Fibroblast of skin of left quadriceps (primary cell): ENCODE measurements around the gene RYR3.

ENCODE experiments used
- DNase-seq, 2 experiments: peaks; one replicate each; pipeline ENCODE4 v3.0.0-alpha.2; 2013; ENCODE audit warnings: low read depth in 2 of 2

RYR3 gene

DNA sequence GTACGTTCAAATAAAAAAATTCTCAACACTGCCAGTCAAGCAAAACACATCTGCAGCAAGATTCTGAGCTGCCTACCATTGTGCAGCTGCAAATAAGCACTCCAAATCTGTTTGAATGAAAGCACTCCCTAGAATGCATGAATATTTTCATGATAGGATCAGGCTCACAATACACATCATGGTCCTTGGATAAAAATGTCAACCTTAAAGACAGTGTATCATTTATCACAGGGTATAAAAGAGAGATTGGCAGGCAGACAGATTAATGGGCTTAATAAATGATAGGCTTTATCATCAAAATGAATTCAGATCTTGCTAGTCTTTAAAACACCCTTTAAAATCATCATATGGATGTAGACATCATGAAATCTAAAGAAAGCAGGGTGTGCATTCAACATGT is 9.2 kb downstream of the RYR3 start:
- DNase-seq: no peak

DNA sequence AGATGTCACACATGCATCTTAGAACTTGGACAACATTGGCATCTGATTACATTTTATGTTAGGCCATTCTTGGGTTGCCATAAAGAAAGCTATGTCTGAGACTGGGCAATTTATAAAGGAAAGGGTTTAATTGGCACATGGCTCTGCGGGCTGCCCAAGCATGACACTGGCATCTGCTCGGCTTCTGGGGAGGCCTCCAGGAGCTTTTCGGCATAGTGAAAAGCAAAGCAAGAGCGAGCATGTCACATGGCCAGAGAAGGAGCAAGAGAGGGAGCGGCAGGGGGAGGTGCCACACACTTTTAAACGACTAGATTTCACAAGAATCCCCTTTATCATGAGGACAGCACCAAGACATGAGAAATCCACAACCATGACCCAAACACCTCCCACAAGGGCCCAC is 11.3 kb downstream of the RYR3 start:
- no peak for DNase-seq

DNA sequence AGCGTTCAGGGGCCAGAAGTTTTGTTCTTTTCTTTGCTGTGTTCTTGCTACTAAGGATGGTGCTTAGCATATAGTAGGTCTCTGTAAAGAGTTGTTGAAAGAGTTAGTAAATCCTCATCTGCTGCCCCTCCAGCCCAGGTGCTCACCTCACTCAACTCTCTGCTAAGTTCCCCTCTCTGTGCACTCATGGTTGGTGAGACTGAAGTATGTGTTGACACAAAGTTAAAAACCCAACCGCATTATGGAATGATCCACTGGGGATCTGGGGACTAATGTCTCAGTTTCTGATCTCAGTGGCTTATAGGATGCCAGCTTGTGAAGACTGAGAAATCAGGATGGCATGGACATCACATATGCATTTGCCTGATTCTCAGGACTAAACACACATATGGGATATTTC is 13.8 kb downstream of the RYR3 start:
- no peak for DNase-seq

GRCh38 chr15:33326908-33327307 is 16.1 kb downstream of the RYR3 start:
- no peak for DNase-seq

DNA sequence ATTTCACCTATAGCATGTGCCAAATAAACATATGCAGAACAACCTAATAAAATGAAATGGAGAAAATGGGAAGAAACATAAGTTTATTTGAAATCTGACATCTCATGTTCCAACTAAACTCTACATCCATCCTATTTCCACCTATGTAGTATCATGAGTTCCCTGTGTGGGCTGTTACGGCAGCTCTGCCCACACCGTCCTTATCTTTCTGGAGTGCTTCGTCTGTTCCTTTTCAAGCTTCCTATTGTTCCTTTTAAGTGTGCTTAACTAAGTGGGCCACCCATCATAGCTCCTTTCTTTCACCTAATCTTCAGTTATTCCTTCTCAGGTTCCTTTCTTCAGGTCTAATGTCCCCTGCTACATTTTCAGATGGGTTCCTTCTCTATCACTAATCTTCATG is 17.3 kb downstream of the RYR3 start:
- no peak for DNase-seq

DNA sequence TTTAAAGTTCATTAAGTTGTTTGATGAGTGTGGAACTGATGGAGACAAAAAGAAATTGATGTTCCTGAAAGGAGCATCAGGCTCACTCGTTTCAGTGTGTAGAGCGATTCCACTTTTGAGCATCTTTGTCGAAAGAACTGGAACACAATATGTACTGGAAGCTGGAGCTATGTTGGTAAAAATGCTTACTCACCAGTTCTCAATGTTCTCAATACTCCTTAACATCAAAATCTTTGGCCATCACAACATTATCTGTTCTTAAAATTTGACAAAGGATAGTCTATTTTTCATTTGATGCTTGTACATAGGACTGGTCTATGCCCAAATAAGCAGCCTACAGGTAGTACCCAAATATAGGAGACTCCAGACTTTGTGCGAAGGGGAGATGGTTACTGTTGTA is 18.7 kb downstream of the RYR3 start:
- DNase-seq: no peak

- no peak for DNase-seq
Observed at GRCh38 chr15:33330931-33331330, 20.2 kb downstream of the RYR3 start.

- DNase-seq: no peak
Observed at GRCh38 chr15:33341953-33342352, 31.2 kb downstream of the RYR3 start.

DNA sequence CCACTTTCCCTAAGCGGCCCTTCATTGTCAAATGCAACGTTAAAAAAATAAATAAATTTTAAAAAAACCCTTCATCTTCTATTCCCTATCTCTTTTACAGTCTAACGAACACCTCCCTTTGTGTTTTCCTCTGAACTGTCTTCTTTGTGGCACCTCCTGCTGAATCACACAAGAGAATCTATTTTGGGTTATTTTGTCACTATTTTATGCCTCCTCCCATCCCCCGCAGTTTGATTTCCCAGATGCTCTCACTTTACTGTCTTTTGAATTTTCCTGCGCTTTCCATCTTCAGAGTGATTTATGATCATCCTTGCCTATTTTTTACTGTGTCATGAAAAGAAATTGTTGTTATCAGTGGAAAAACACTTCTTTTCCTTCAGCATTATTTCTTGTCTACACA is 32.5 kb downstream of the RYR3 start:
- no peak for DNase-seq

GRCh38 chr15:33344111-33344510 is 33.3 kb downstream of the RYR3 start:
- DNase-seq: no peak

- DNase-seq: no peak
Observed at GRCh38 chr15:33344530-33344929, 33.8 kb downstream of the RYR3 start.

DNA sequence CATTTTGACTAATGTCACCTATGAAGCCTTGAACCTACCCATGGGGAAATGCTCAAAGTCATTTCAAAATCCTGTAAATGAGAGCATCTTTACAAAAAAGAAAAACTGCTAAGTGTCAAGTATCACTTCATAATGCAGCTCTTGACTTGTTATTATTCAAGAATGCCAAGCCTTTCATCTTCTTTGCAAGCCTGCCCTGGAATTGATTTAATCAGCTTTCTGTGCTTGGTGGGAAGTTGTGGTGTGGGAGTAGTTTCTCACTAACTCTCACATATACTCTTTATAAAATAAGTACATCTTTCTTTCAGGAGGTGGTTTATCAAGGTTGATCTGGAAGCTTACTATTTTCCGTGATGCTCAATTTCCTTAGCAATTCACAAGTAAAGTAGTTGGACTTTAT is 43.6 kb downstream of the RYR3 start:
- no peak for DNase-seq

DNA sequence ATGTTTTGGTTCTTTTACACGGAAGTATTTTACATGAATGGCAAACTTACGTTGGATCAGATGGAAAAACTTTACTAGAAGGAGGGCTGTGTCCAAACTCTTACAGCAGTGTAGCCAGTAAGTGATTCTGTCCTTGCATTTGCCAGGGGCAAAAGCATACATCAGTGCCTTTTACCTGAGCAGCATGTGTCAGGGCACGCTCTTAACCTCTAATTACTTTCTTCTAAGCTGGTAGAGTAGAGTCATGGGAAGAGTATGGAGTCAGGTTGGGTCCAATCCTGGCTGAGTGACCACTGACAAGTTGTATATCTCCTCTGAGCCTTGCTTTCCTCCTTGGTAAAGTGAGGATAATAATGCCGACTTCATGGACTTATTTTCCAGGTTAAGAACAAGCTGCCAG is 47.1 kb downstream of the RYR3 start:
- DNase-seq: no peak

- DNase-seq: no peak
Observed at GRCh38 chr15:33358306-33358705, 47.5 kb downstream of the RYR3 start.

DNA sequence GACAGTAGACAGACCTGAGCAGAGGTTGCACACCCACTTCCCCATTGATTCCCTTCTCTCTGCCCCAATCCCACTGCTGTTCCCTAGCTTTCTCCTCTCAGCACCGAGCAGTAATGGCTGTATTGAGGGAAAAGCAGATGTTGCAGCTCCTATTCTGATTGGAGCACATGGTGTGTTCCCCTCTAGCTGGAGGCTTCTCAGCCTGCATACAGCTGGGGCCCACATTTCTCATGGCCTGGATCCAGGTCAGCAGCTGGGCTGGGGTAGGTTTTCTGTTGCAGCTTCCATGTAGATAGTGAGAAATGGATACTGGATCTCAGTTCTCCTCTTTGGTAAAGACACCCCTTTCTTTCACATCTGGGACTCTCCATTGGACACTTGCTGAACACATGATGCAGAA is 50.1 kb downstream of the RYR3 start:
- no peak for DNase-seq

GRCh38 chr15:33369941-33370622 is 59.3 kb downstream of the RYR3 start:
- DNase-seq: no peak

DNA sequence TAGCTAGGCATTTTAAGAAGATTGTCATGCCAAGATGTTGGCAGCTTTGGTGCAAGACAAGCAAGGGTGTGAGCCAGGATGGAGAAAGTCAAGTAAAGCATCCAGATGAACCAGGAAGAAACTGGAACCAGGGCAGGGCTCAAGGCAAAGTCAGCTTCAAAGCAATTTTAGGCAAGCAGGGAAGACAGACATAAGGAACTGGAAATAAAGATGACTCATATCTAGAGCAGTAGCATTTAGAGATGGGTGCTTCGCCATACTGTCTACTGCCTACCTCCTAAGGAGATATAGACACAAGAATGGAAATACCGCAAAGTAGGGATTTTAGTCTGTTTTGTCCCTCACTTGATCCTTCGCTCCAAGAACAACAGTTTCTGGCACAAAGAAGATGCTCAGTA is 59.9 kb downstream of the RYR3 start:
- DNase-seq: no peak

DNA sequence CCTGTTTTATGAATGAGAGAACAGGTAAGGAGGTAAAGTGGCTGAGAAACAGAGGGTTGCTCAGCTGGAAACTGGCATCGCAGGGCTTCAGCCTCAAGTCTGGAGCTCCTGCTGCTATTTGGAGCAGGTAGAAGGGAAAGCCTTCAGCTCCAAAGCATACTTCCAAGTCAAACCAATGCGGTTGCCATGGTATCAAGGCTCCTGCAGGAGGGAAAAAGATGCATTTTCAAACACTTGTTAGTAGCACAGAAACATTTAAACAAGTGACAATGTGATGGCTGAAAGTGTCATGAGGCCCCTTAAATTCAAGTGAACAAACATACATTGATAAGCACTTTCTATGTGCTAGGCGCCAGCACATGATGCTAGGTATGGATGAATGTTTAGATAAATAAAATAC is 60.4 kb downstream of the RYR3 start:
- no peak for DNase-seq

DNA sequence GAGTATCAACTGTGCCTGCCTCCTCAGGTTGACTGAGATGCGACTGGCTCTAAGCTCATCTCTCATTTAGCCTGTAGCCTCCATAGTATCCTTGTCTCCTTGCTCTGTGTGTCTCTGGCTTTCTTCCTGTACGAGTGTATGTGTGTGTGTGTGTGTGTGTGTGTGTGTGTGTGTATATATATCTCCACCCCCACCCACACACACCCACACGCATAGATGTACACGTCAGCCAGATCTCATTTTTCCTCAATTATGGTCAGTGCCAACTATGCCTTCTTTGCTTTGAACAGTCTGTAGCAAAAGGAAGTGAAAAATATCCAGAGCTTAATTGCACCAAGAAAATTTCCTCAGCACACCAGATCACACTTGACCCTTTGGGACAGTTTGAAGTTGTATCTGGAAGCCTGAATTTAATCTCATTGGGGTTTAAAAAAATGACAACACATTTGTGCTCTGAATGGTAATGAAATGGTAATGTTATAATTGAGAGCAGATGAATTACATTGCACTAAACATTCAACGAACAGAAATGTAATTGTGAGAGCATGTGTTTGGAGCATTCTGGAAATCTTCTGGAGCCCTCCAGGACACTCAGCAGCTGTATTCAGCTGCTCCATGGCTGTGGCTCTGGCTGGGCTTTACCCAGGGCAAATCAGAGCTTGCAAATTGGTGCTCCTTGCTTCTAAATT is 63.6 kb downstream of the RYR3 start:
- DNase-seq: no peak

DNA sequence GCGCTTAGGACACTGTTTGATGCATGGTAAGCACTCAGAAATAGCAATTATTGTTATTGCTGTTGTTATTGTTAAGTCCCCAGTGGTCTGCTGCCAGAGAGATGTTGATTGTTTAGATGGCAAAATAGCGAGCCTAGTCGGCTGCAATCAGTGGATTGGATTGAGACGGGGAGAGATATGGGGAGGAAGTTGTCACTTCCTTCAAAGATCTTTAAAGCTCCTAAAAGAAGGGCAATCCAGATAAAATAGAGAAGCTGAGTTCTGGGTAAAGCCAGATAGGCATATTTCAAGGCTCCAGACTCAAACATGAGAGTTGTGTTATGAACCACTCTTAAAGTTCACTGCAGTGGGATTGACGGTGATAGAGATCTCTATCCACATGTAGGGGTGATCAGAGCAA is 64.5 kb downstream of the RYR3 start:
- DNase-seq: no peak

GRCh38 chr15:33377204-33377603 is 66.4 kb downstream of the RYR3 start:
- DNase-seq: no peak

DNA sequence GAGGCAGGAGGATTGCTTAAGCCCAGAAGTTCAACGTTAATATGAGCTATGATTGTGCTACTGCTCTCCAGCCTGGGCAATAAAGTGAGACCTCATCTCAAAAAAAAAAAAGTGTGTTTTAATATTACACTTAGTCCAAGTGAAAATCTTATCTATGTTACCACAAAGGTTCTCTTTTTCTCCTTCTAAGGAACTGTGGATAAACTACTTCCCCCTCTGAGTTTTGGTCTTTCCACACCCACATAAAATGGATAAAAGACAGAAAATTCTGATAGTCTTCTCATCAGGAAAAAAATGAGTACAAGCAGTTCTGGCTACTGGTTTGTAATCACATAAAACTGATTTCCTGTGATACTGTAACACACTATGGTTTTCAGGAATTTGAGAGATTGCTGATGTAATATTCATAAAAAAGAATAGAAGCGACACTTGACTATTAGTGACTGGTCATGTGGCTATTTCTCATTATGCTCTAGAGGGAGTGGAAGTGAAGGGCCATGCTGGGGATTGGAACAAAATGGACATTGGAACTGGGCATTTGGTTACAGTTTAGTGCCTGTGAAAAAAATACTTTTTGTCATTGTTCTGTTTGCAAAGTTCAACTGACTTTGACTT is 68.2 kb downstream of the RYR3 start:
- DNase-seq: no peak

GRCh38 chr15:33380406-33380805 is 69.6 kb downstream of the RYR3 start:
- no peak for DNase-seq
